GM21786 (cell line): ENCODE results near the gene PCDH10.

Experiments
- ATAC-seq: cut with Tn5 transposase; IDR thresholded peaks from one replicate; pipeline ENCODE4 v1.9.1; 2021; ENCODE audit not compliant: unreplicated experiment

PCDH10 gene

GRCh38 chr4:133150486-133151340 is 1.6 kb downstream of the PCDH10 start:
- no peak for ATAC-seq

DNA sequence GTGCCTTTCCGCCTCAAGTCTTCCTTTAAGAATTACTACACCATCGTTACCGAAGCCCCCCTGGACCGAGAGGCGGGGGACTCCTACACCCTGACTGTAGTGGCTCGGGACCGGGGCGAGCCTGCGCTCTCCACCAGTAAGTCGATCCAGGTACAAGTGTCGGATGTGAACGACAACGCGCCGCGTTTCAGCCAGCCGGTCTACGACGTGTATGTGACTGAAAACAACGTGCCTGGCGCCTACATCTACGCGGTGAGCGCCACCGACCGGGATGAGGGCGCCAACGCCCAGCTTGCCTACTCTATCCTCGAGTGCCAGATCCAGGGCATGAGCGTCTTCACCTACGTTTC is 2.2 kb downstream of the PCDH10 start:
- ATAC-seq: no peak

DNA sequence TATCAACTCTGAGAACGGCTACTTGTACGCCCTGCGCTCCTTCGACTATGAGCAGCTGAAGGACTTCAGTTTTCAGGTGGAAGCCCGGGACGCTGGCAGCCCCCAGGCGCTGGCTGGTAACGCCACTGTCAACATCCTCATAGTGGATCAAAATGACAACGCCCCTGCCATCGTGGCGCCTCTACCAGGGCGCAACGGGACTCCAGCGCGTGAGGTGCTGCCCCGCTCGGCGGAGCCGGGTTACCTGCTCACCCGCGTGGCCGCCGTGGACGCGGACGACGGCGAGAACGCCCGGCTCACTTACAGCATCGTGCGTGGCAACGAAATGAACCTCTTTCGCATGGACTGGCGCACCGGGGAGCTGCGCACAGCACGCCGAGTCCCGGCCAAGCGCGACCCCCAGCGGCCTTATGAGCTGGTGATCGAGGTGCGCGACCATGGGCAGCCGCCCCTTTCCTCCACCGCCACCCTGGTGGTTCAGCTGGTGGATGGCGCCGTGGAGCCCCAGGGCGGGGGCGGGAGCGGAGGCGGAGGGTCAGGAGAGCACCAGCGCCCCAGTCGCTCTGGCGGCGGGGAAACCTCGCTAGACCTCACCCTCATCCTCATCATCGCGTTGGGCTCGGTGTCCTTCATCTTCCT is 2.7 kb downstream of the PCDH10 start:
- ATAC-seq: no peak

DNA sequence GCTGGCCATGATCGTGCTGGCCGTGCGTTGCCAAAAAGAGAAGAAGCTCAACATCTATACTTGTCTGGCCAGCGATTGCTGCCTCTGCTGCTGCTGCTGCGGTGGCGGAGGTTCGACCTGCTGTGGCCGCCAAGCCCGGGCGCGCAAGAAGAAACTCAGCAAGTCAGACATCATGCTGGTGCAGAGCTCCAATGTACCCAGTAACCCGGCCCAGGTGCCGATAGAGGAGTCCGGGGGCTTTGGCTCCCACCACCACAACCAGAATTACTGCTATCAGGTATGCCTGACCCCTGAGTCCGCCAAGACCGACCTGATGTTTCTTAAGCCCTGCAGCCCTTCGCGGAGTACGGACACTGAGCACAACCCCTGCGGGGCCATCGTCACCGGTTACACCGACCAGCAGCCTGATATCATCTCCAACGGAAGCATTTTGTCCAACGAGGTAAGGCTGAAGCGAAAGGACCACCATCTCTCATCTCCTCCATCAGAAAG is 3.3 kb downstream of the PCDH10 start:
- no peak for ATAC-seq

- ATAC-seq: no peak
These were observed 3.9 kb downstream of the PCDH10 start for GRCh38 chr4:133152831-133153481.

DNA sequence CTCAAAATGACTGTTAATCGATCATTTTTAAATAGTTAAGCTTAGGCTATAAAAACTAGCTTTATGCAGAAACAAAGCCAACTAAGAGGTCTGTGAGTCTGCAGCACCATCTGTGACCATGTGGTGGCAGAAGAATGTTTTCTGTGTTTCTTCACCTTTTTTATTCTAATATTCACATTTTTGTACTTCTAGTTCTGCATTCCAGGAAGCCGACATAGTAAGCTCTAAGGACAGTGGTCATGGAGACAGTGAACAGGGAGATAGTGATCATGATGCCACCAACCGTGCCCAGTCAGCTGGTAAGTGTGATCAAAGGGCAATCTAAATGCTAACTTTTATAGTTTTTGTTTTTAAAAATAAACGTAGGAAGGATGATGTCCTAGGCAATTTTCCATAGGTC is 5.6 kb downstream of the PCDH10 start:
- no peak for ATAC-seq

DNA sequence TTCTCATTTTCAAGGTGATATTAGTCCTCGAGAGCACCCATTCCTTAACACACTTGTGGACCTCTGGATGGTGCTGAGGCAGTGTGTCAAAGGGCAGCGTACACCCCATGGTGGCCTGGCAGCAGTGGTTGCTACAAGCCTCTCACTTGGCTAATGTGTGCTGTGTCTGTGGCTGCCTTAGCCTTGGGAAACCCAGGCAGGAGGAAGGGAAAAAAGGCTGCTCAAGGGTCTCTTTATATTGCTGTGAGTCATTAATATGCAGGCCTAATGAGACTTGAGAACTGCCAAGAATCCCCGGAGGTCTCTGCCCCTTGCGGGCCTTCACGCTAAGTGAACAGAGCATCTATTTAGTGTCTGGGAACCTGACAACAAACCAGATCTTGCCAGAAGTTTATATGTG is 7.0 kb downstream of the PCDH10 start:
- ATAC-seq: no peak

GRCh38 chr4:133156556-133156955 is 7.5 kb downstream of the PCDH10 start:
- ATAC-seq: no peak

DNA sequence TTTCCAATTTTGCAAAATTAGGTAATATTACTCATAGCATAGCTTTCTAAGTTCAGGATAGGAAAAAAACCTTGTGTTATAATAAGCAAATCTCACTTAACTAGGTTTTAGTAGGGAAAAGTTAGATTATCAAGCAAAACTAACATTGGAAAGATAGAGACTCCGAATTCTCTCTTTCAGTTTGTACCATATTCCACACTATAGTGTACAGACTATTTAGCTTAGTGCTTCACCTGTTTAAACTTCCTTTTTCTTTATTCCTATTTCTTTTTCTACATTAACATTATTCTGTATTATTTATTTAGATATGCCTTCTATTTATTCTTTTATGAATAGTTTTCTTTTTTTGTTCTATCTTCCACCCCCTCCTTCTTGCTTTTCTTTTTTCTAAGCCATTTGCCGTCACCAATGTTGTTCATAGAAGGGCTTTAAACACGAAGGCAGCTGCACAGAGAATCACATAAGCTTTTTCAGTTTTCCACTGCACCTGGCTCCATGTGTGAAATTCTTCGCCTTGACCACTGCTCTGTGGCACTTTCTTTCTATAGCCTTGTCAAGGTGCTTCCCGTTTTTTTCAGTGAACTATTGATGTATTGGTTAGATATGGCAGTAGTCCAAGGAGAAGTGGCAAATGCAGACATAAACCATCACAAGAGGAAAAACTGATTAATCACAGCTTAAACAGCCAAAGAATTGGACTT is 8.5 kb downstream of the PCDH10 start:
- no peak for ATAC-seq

GRCh38 chr4:133160853-133161252 is 11.8 kb downstream of the PCDH10 start:
- ATAC-seq: no peak

- ATAC-seq: no peak
These were observed 12.6 kb downstream of the PCDH10 start for GRCh38 chr4:133161570-133162295.

DNA sequence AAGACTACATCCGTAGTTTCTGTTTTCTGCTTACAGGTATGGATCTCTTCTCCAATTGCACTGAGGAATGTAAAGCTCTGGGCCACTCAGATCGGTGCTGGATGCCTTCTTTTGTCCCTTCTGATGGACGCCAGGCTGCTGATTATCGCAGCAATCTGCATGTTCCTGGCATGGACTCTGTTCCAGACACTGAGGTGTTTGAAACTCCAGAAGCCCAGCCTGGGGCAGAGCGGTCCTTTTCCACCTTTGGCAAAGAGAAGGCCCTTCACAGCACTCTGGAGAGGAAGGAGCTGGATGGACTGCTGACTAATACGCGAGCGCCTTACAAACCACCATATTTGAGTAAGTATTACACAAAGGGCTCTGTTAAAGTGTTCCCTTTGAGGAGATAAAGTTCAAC is 13.8 kb downstream of the PCDH10 start:
- ATAC-seq: no peak

DNA sequence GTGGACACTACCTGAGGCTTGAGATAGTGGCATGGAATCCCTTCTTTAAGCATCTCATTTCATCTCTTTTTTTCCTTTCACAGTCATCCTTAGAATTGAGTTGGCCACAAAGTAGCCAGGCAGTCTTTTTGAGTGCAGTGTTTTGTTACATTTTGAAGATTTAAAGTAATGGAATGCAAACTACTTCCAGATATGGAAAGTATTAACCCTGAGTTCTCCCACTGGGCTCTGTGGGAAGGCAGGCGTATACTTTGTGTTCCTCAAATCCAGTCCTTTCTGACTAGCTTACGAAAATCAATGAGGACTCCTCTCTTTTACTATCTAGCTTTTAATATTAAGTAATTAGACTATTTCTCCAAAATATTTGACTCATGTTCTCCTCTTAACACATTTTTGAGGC is 29.9 kb downstream of the PCDH10 start:
- ATAC-seq: no peak

- no peak for ATAC-seq
These were observed 37.1 kb downstream of the PCDH10 start for GRCh38 chr4:133186210-133186609.

GRCh38 chr4:133186845-133187244 is 37.8 kb downstream of the PCDH10 start:
- no peak for ATAC-seq

DNA sequence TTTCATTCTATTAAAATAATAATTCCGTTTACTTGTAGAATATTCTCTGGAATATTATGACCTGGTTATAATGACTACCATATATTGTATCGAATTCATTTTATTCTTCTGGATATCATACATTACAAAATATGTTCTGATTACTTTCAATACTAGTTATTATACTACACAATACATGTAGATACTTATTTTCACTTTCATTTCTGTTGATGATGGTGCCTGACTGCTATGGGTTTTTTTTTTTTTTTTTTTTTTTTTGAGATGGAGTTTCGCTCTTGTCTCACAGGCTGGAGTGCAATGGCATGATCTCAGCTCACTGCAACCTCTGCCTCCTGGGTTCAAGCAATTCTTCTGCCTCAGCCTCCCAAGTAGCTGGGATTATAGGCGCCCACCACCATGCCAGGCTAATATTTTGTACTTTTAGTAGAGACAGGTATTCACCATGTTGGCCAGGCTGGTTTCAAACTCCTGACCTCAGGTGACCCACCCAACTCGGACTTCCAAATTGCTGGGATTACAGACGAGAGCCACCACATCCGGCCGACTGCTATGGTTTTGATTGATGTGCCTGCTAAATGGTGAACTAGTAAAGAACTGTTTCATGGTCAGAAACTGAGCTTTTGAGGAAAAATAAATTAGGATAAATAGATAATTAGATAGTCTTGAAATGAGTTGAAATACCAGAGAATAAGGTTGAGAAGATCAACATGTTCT is 39.5 kb downstream of the PCDH10 start:
- ATAC-seq: peak; percentile 62

GRCh38 chr4:133189147-133189517 is 40.0 kb downstream of the PCDH10 start:
- ATAC-seq: no peak

- no peak for ATAC-seq
These were observed 41.0 kb downstream of the PCDH10 start for GRCh38 chr4:133190098-133190497.

- no peak for ATAC-seq
These were observed 59.7 kb downstream of the PCDH10 start for GRCh38 chr4:133208694-133209285.

- no peak for ATAC-seq
These were observed 84.8 kb downstream of the PCDH10 start for GRCh38 chr4:133233922-133234321.
